Neutrophil (primary cell): ENCODE data around the gene FHOD1.

Source experiments
- H3K27ac ChIP-seq: fragments of 200-600 bp; sonication (generic); 2 replicates; pipeline ENCODE4 v1.5.1; 2016; ENCODE audit warnings: mild to moderate bottlenecking, moderate library complexity
- H3K27me3 ChIP-seq: fragments of 200-600 bp; sonication (generic); 2 replicates; pipeline ENCODE4 v1.6.0; 2016; ENCODE audit warnings: mild to moderate bottlenecking
- H3K36me3 ChIP-seq: fragments of 200-600 bp; sonication (generic); 2 replicates; pipeline ENCODE4 v1.5.1; 2017
- H3K4me1 ChIP-seq, 2 experiments: fragments of 200-600 bp in 1 of 2; sonication (generic) in 1 of 2; 1 replicate in 1 of 2; 2 replicates in 1 of 2; pipeline versions ENCODE4 v1.5.1 to v1.6.1; 2013 to 2016; ENCODE audit warnings: low read depth in 1 of 2, low read length in 1 of 2, mild to moderate bottlenecking in 1 of 2, moderate library complexity in 1 of 2; ENCODE audit not compliant: control insufficient read depth in 1 of 2, insufficient read depth in 1 of 2
- H3K4me3 ChIP-seq, 2 experiments: fragments of 200-600 bp in 1 of 2; sonication (generic) in 1 of 2; 1 replicate in 1 of 2; 2 replicates in 1 of 2; pipeline ENCODE4 v1.5.1; 2013 to 2016; ENCODE audit warnings: low read depth in 1 of 2, low read length in 1 of 2, mild to moderate bottlenecking in 1 of 2, moderate library complexity in 1 of 2
- H3K9me3 ChIP-seq: fragments of 200-600 bp; sonication (generic); 2 replicates; pipeline ENCODE4 v1.5.1; 2016
- TF ChIP-seq, protein P1 (sequence below): fragments of 200-600 bp; sonication (generic); IDR thresholded peaks from 2 replicates; pipeline ENCODE4 v1.5.1; 2016; ENCODE audit warnings: antibody characterized with exemption

The FHOD1 gene

DNA sequence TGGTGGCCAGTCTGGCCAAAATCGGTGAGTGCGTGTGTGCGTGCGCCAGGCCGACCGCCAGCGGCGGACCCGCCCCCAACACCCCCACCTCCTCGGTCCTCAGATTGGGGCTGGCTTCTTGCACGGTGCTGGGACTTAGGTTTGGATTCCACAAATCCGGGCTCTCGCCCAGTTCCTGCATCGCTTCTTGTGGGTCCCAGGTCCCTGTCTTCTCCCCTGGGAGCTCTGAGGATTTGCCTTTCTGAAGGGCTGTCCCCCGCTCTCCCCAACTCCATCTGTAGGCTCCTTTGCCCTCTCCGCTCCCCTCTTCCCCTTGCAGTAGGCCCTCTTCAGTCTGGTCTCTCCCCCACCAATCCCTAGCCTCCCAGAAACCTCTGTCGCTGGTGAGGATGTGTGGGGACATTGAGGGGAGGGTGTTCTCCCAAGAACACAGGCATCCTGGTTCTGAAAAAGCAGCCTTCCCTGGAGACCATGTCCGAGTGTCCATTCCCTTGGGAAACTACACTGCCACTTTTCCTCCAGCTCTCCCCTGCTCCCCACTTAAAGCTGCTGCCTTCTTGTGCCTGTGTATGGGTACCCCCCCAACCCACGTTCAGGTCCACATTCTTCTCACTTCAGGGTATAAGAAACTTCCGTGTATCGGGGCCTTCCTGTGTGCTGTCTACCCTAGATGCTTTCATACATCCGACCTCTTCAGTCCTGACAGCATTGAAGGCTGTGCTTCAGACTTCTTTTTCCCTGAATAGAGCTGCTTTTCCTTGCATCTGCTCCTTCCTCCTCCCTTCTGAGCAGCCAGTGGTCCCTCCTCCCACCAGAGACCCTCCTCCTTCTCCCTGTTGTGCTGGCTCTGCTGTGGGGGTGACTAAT lies 2.1 kb upstream of the FHOD1 start:
- Histone ChIP-seq H3K27ac (no peak overlapping the region), H3K9me3 (no peaks in the 10 kb centered on the region), H3K4me1 (peaks cover 34 to 47% of the 10 kb centered on the region in 2 experiments), H3K27me3 (peaks cover 50% of the 10 kb centered on the region), H3K36me3 (no peaks in the 10 kb centered on the region), H3K4me3 (no peak overlapping the region)
- TF ChIP-seq, protein P1, sequence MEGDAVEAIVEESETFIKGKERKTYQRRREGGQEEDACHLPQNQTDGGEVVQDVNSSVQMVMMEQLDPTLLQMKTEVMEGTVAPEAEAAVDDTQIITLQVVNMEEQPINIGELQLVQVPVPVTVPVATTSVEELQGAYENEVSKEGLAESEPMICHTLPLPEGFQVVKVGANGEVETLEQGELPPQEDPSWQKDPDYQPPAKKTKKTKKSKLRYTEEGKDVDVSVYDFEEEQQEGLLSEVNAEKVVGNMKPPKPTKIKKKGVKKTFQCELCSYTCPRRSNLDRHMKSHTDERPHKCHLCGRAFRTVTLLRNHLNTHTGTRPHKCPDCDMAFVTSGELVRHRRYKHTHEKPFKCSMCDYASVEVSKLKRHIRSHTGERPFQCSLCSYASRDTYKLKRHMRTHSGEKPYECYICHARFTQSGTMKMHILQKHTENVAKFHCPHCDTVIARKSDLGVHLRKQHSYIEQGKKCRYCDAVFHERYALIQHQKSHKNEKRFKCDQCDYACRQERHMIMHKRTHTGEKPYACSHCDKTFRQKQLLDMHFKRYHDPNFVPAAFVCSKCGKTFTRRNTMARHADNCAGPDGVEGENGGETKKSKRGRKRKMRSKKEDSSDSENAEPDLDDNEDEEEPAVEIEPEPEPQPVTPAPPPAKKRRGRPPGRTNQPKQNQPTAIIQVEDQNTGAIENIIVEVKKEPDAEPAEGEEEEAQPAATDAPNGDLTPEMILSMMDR: no peak

DNA sequence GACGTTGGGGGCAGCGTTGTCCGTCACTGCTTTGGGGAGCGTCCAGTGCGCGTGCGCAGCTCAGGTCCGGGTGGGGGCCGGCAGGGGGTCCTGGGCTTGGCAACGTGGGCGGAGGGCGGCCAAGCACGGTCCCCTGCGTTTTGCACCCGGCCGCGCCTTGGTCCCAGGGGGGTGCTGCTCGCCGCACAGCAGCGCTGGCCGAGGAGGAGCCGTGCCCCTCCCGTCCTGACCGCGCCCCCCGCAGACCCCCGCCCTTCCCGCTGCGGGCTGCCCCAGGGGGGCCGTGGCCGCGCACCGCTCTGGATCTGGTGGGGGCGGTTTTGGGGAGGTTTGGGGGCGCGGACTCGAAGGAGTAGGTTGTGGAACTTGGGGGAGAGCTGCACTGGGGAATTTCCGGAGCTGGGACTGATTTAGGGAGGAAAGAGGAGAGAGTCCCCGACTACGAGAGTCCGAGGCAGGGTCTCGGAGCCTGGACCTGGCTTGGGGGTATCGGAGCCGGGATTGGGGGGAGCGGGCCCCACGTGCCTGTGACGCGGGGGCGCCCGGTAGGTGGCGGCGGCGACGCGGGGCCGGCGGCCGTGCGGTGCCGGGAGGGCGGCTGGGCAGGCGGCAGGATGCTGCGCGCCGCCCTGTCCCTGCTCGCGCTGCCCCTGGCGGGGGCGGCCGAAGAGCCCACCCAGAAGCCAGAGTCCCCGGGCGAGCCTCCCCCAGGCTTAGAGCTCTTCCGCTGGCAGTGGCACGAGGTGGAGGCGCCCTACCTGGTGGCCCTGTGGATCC lies 1.3 kb upstream of the FHOD1 start, which contains the start of gene SLC9A5:
TSS of gene SLC9A5 (plus strand) at position 579 of the 777 bp plus-strand sequence. CDS start at position 615, 36 bp downstream.
- H3K4me1 ChIP-seq: peaks cover 42 to 55% of the 10 kb centered on the region in 2 experiments
- no peaks in the 10 kb centered on the region for H3K9me3 ChIP-seq
- H3K27ac ChIP-seq: peak within 1 kb of the TSS; percentile 99
- no peaks in the 10 kb centered on the region for H3K36me3 ChIP-seq
- H3K4me3 ChIP-seq: peak within 1 kb of the TSS; percentile 82 to 88
- TF ChIP-seq, protein P1: no peak
- peaks cover 50% of the 10 kb centered on the region for H3K27me3 ChIP-seq

DNA sequence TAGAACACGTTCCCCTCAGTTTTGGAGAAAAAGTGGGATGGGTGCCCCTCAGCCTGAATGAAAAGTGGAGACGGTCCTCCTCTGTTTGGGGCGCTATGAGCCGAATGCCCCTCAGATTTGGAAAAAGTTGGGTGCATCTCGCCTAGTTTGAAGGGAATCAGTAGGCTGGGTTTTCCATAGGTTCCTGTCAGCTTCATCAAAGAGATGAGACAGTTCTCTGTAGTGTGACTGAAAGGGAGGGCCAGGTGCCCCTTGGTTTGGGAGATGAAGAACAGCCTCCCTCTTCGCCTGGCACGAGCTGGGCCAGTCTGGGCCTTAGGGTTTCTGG lies 756 bp upstream of the FHOD1 start:
- TF ChIP-seq, protein P1: no peak
- peaks cover 47 to 60% of the 10 kb centered on the region in 2 experiments for H3K4me1 ChIP-seq
- no peaks in the 10 kb centered on the region for H3K9me3 ChIP-seq
- H3K4me3 ChIP-seq: peak overlapping the region; percentile 82 to 88
- no peaks in the 10 kb centered on the region for H3K36me3 ChIP-seq
- no peak overlapping the region for H3K27ac ChIP-seq
- H3K27me3 ChIP-seq: peaks cover 50% of the 10 kb centered on the region

DNA sequence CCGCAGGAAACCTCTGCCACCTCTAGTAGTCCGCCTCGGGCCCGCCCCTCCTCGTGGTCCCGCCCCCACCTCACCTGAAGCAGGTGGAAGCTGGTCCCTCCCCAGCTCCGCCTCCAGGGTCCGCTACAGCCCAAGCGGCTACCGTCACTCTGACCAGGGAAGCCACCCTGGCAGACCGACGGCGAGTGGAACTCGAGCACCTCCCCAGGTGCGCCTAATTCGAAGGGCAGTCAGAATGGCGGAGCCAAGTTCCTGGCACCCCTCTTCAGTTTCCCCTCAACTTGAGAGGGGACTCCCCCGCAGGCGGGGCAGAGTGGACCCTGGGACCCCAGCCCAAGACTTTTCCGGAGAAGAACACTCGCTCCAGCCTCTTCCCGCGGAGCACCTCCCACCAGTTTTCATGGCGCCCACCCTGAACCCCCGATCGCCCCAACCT lies 507 bp downstream of the FHOD1 start:
- Histone ChIP-seq H3K36me3 (no peaks in the 10 kb centered on the region), H3K27me3 (peaks cover 43% of the 10 kb centered on the region), H3K27ac (peak overlapping the region; percentile 99), H3K9me3 (no peaks in the 10 kb centered on the region), H3K4me1 (peaks cover 53 to 63% of the 10 kb centered on the region in 2 experiments), H3K4me3 (peak overlapping the region; percentile 82 to 88)
- TF ChIP-seq, protein P1: no peak

DNA sequence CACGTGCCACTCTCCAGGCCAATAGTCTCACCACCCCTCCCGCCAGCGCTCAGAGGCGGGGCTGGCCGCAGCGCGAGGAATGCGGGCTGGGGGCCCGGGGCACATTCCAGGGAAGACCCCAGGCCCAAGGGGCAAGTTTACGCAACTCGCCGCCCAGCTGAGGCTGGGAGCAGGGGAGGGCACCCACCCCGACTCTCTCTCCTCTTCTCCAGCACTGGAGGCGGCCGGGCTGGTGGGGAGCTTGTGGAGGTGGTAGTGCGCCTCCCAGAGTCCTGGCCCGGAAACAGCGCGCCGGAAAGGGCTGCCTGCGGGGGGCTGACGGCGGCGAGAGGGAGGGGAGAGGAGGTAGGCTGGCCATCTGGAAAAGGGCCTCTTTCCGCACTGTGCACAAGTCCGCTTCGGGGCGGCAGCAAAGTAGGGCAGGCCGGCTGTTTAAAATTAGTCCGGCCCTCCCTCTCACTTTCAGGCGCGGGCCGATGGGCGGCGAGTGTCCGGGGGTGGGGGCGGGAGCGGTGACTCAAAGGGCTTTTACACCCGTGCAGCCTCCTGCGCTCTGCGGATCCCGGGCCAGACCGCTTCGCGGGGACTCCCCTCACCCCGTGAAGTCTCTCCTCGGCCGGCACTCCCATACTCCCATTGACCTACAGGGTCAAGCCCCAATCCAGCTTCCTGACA lies 1.1 kb downstream of the FHOD1 start:
- Histone ChIP-seq H3K36me3 (no peaks in the 10 kb centered on the region), H3K4me3 (peak overlapping the region; percentile 82 to 88), H3K27me3 (peaks cover 37% of the 10 kb centered on the region), H3K9me3 (no peaks in the 10 kb centered on the region), H3K27ac (peak overlapping the region; percentile 99), H3K4me1 (peaks cover 53 to 63% of the 10 kb centered on the region in 2 experiments)
- TF ChIP-seq, protein P1: peak; percentile 16
